Gastroesophageal sphincter (tissue), 3 donors: ENCODE data around the gene AIG1.

Experiments
- POLR2AphosphoS5 ChIP-seq: sonication (generic); formaldehyde crosslinking; IDR thresholded peaks from one replicate; pipeline ENCODE4 v1.6.1; 2017; ENCODE audit warnings: antibody characterized with exemption
- TF ChIP-seq, protein P1 (sequence below), 4 experiments: fragments of 200-600 bp in 2 of 4; fragments of 450-650 bp in 2 of 4; sonication (generic) in 1 of 4; IDR thresholded peaks; one replicate each; pipeline ENCODE4 v1.5.1; 2017 to 2019; ENCODE audit warnings: antibody characterized with exemption in 4 of 4, mild to moderate bottlenecking in 2 of 4, moderate library complexity in 2 of 4

DNA sequence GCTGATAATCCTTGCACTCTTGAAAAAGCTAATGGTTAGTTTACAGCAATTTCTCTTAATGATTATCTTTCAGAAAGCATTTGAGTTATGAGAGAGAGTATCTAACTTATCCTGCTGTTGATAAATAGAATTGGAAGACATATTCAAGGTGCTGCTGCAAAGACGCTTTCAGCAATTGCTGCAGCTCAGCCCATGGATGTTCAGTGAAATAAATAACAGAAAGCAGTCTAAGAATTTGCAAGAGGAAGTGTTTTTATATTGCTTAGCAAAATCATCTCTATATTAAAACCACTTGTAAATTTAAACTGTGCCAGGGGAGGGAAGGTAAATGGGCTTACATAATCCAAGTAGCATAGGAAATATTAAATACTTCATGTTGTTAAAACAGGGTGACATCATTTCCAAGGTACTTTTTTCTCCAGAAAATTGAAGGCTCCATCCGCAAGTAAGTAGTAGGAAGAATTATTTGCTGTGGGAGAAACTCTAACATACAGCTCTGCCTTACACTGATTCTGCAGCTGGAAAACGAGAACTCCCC lies 201.3 kb downstream of the AIG1 start:
- no peak for TF ChIP-seq POLR2AphosphoS5
- TF ChIP-seq, protein P1, sequence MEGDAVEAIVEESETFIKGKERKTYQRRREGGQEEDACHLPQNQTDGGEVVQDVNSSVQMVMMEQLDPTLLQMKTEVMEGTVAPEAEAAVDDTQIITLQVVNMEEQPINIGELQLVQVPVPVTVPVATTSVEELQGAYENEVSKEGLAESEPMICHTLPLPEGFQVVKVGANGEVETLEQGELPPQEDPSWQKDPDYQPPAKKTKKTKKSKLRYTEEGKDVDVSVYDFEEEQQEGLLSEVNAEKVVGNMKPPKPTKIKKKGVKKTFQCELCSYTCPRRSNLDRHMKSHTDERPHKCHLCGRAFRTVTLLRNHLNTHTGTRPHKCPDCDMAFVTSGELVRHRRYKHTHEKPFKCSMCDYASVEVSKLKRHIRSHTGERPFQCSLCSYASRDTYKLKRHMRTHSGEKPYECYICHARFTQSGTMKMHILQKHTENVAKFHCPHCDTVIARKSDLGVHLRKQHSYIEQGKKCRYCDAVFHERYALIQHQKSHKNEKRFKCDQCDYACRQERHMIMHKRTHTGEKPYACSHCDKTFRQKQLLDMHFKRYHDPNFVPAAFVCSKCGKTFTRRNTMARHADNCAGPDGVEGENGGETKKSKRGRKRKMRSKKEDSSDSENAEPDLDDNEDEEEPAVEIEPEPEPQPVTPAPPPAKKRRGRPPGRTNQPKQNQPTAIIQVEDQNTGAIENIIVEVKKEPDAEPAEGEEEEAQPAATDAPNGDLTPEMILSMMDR (IDR thresholded peaks at IDR 0.05), result no peak
